Neural cell (in vitro differentiated cells): ENCODE measurements around the gene OR6V1. TPM values are rescaled to one million over a fixed set of nuclear protein-coding genes. Genes with fewer than 3 reads are reported as not detected.

ENCODE experiments used
- H2AFZ ChIP-seq: fragments of 200-600, 300-800 bp; sonication (generic), shearing (Covaris generic); 2 replicates; pipeline ENCODE4 v1.6.0; 2014; ENCODE audit warnings: low read depth, mild to moderate bottlenecking, antibody characterized with exemption, low read length, moderate library complexity
- H3F3A ChIP-seq: fragments of 200-600 bp; shearing (Covaris generic); 2 replicates; pipeline ENCODE4 v1.6.1; 2016; ENCODE audit warnings: mild to moderate bottlenecking, moderate library complexity, mixed read lengths, antibody characterized with exemption, low read length; ENCODE audit not compliant: insufficient read depth, poor library complexity, severe bottlenecking
- H3K27ac ChIP-seq: fragments of 200-600, 300-800 bp; sonication (generic), shearing (Covaris generic); 2 replicates; pipeline ENCODE4 v1.5.1; 2014; ENCODE audit warnings: mild to moderate bottlenecking, low read length, moderate library complexity
- H3K27me3 ChIP-seq: fragments of 300-800, 200-600 bp; sonication (generic), shearing (Covaris generic); 2 replicates; pipeline ENCODE4 v1.6.0; 2014; ENCODE audit warnings: mild to moderate bottlenecking, low read depth, low read length, moderate library complexity; ENCODE audit not compliant: insufficient read depth
- H3K36me3 ChIP-seq: fragments of 300-800, 200-600 bp; sonication (generic), shearing (Covaris generic); 2 replicates; pipeline ENCODE4 v1.5.1; 2014; ENCODE audit warnings: mild to moderate bottlenecking, antibody characterized with exemption, low read length, moderate library complexity; ENCODE audit not compliant: insufficient read depth
- H3K4me2 ChIP-seq: fragments of 300-800, 200-600 bp; sonication (generic), shearing (Covaris generic); 2 replicates; pipeline ENCODE4 v1.6.0; 2014; ENCODE audit warnings: mild to moderate bottlenecking, low read length
- H3K4me3 ChIP-seq: fragments of 300-800, 200-600 bp; sonication (generic), shearing (Covaris generic); 2 replicates; pipeline ENCODE4 v1.5.1; 2014; ENCODE audit warnings: mild to moderate bottlenecking, low read length, moderate library complexity
- H3K79me2 ChIP-seq: fragments of 200-600 bp; shearing (Covaris generic); replicated peaks from 2 replicates; pipeline ENCODE4 v1.6.0; 2014; ENCODE audit warnings: mild to moderate bottlenecking, low read length, moderate library complexity; ENCODE audit not compliant: insufficient read depth
- H3K9ac ChIP-seq: fragments of 300-800, 200-600 bp; sonication (generic), shearing (Covaris generic); 2 replicates; pipeline ENCODE4 v1.6.1; 2016; ENCODE audit warnings: mild to moderate bottlenecking, low read length, mixed read lengths
- H3K9me2 ChIP-seq: fragments of 200-600 bp; shearing (Covaris generic); 2 replicates; pipeline ENCODE4 v1.6.1; 2016; ENCODE audit warnings: mild to moderate bottlenecking, low read length, mixed read lengths; ENCODE audit not compliant: insufficient read depth
- H3K9me3 ChIP-seq: fragments of 200-600, 300-800 bp; sonication (generic), shearing (Covaris generic); 2 replicates; pipeline ENCODE4 v1.6.1; 2016; ENCODE audit warnings: mild to moderate bottlenecking, mixed run types, low read length, moderate library complexity, mixed read lengths
- H4K20me1 ChIP-seq: fragments of 200-600 bp; shearing (Covaris generic); 2 replicates; pipeline ENCODE4 v1.6.1; 2016; ENCODE audit warnings: mild to moderate bottlenecking, mixed run types; ENCODE audit not compliant: insufficient read depth
- EP300 ChIP-seq: fragments of 450-650 bp; conservative IDR thresholded peaks from 2 replicates; pipeline ENCODE4 v1.6.1; 2014; ENCODE audit warnings: antibody characterized with exemption, mild to moderate bottlenecking, moderate library complexity; ENCODE audit not compliant: poor library complexity, severe bottlenecking
- EZH2 ChIP-seq: fragments of 200-600, 300-800 bp; shearing (Covaris generic), sonication (generic); IDR thresholded peaks from 2 replicates; pipeline ENCODE4 v1.6.1; 2014; ENCODE audit warnings: antibody characterized with exemption, low read length, borderline replicate concordance, mild to moderate bottlenecking; ENCODE audit not compliant: insufficient read depth, poor library complexity, severe bottlenecking
- MXI1 ChIP-seq: fragments of 450-650 bp; conservative IDR thresholded peaks from 2 replicates; pipeline ENCODE4 v1.6.1; 2014; ENCODE audit warnings: antibody characterized with exemption, mild to moderate bottlenecking; ENCODE audit not compliant: poor library complexity, severe bottlenecking
- POLR2AphosphoS5 ChIP-seq: IDR thresholded peaks from 2 replicates; pipeline ENCODE4 v1.6.1; 2012
- RAD21 ChIP-seq: fragments of 450-650 bp; conservative IDR thresholded peaks from 2 replicates; pipeline ENCODE4 v1.6.1; 2014; ENCODE audit warnings: antibody characterized with exemption, mild to moderate bottlenecking, moderate library complexity
- SMC3 ChIP-seq: fragments of 450-650 bp; conservative IDR thresholded peaks from 2 replicates; pipeline ENCODE4 v1.6.1; 2014; ENCODE audit warnings: antibody characterized with exemption, mild to moderate bottlenecking, moderate library complexity; ENCODE audit not compliant: poor library complexity
- polyA plus RNA-seq: library from polyadenylated mRNA; depleted of rRNA; stranded (reverse); fragments of >200 nt; gene quantifications from 2 replicates; pipeline ENCODE4 v1.2.3, GENCODE V29; 2014
- TF ChIP-seq, protein P1 (sequence below): IDR thresholded peaks from 2 replicates; pipeline ENCODE4 v1.6.1; 2012; ENCODE audit warnings: borderline replicate concordance
- TF ChIP-seq, protein P2 (sequence below): fragments of 450-650 bp; IDR thresholded peaks from 2 replicates; pipeline ENCODE4 v1.5.1; 2014; ENCODE audit warnings: antibody characterized with exemption, mild to moderate bottlenecking, moderate library complexity; ENCODE audit not compliant: poor library complexity, severe bottlenecking

The OR6V1 gene
- polyA plus RNA-seq, 1 donor from 2014 or later: not detected

DNA sequence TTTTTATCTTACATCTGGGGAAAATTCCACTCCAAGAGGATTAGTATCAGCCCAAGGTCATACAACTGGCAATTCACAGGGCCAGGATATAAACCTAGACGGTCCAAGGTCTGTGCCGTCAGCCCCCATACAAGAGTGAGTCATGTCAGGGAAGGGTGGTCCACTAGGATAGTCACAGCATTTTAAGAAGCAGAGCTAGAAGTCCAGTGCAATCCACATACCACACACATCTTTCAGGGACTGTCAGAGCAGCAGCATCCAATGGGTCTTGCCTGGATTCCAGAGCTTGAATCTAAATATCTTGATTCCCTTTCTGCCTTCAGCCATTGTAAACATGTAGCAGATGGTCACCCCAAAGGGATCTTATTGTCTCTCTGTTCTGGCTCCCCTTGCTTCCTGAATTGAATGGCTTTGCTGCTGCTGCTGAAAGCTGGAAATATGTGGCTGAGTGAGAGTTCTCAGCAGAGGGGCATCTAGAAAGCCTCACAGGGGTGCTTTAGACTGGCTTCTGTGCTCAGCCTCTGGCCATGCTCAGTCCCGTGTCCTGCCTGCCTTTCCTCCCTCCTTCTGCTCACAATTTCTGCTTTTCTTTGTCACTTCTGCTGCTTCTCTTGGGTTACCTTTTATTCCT, 9.9 kb upstream of the OR6V1 start:
- no peak for TF ChIP-seq SMC3
- TF ChIP-seq, protein P1, sequence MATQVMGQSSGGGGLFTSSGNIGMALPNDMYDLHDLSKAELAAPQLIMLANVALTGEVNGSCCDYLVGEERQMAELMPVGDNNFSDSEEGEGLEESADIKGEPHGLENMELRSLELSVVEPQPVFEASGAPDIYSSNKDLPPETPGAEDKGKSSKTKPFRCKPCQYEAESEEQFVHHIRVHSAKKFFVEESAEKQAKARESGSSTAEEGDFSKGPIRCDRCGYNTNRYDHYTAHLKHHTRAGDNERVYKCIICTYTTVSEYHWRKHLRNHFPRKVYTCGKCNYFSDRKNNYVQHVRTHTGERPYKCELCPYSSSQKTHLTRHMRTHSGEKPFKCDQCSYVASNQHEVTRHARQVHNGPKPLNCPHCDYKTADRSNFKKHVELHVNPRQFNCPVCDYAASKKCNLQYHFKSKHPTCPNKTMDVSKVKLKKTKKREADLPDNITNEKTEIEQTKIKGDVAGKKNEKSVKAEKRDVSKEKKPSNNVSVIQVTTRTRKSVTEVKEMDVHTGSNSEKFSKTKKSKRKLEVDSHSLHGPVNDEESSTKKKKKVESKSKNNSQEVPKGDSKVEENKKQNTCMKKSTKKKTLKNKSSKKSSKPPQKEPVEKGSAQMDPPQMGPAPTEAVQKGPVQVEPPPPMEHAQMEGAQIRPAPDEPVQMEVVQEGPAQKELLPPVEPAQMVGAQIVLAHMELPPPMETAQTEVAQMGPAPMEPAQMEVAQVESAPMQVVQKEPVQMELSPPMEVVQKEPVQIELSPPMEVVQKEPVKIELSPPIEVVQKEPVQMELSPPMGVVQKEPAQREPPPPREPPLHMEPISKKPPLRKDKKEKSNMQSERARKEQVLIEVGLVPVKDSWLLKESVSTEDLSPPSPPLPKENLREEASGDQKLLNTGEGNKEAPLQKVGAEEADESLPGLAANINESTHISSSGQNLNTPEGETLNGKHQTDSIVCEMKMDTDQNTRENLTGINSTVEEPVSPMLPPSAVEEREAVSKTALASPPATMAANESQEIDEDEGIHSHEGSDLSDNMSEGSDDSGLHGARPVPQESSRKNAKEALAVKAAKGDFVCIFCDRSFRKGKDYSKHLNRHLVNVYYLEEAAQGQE: no peak
- TF ChIP-seq, protein P2, sequence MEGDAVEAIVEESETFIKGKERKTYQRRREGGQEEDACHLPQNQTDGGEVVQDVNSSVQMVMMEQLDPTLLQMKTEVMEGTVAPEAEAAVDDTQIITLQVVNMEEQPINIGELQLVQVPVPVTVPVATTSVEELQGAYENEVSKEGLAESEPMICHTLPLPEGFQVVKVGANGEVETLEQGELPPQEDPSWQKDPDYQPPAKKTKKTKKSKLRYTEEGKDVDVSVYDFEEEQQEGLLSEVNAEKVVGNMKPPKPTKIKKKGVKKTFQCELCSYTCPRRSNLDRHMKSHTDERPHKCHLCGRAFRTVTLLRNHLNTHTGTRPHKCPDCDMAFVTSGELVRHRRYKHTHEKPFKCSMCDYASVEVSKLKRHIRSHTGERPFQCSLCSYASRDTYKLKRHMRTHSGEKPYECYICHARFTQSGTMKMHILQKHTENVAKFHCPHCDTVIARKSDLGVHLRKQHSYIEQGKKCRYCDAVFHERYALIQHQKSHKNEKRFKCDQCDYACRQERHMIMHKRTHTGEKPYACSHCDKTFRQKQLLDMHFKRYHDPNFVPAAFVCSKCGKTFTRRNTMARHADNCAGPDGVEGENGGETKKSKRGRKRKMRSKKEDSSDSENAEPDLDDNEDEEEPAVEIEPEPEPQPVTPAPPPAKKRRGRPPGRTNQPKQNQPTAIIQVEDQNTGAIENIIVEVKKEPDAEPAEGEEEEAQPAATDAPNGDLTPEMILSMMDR: no peak
- TF ChIP-seq EP300: no peak
- TF ChIP-seq RAD21: no peak
- TF ChIP-seq EZH2: no peak
- Histone ChIP-seq H3K27me3 (no peaks in the 10 kb centered on the region), H3K27ac (no peak overlapping the region), H3F3A (no peaks in the 10 kb centered on the region), H3K4me3 (no peak overlapping the region), H2AFZ (no peak overlapping the region), H3K9me2 (no peaks in the 10 kb centered on the region), H3K9me3 (no peaks in the 10 kb centered on the region), H4K20me1 (no peaks in the 10 kb centered on the region), H3K79me2 (no peaks in the 10 kb centered on the region), H3K36me3 (no peaks in the 10 kb centered on the region), H3K4me2 (no peak overlapping the region), H3K9ac (no peak overlapping the region)

DNA sequence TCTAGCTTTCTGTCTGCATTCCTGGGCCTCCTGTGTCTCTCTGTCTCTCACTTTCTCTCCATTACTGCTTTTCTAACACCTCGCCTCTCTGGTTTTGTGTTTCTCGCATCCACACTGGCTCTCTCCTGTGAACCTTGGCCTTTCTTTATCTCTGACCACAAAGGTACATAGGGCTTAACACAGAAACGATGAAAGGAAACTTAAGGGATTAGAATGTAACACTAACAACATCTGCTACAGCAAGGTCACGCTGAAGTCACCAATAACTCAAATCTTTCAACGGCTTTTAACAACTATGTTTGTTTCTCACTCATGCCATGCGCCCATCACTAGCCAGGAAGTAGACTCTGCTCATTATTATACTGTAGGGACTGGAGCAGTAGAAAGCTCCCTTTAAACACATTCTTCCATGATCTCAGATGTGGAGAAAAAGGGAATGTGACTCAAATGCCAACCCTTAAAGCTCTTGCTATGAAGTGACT, 9.3 kb upstream of the OR6V1 start:
- no peaks in the 10 kb centered on the region for H3K79me2 ChIP-seq
- no peaks in the 10 kb centered on the region for H4K20me1 ChIP-seq
- H3K4me3 ChIP-seq: no peak overlapping the region
- H3K9me2 ChIP-seq: no peaks in the 10 kb centered on the region
- TF ChIP-seq, protein P2: no peak
- TF ChIP-seq EZH2: no peak
- no peak for TF ChIP-seq EP300
- TF ChIP-seq POLR2AphosphoS5: no peak
- no peak for TF ChIP-seq SMC3
- TF ChIP-seq MXI1: no peak
- H3K36me3 ChIP-seq: no peaks in the 10 kb centered on the region
- H3K27me3 ChIP-seq: no peaks in the 10 kb centered on the region
- H3K4me2 ChIP-seq: no peak overlapping the region
- H3F3A ChIP-seq: no peaks in the 10 kb centered on the region
- H2AFZ ChIP-seq: no peak overlapping the region
- no peak overlapping the region for H3K27ac ChIP-seq
- no peaks in the 10 kb centered on the region for H3K9me3 ChIP-seq
- H3K9ac ChIP-seq: no peak overlapping the region
